HepG2 (cell line): ENCODE data around the gene RARRES1. TPM values are rescaled to one million over a fixed set of nuclear protein-coding genes. Genes with fewer than 3 reads are reported as not detected.

Experiments used
- ATAC-seq: fragments of 200-7000 bp; cut with Tn5 transposase; 3 replicates; pipeline ENCODE4 v1.9.1; 2020; ENCODE audit warnings: mild to moderate bottlenecking, moderate library complexity
- BruUV-seq: library from RNA; stranded (reverse); fragments of 400-500 nt; replicated peaks from 2 replicates; lab custom pipeline; 2021; lab: Mats Ljungman, UMichigan
- CTCF ChIA-PET: fragments of 300-600 bp; formaldehyde crosslinking; extraction: SDS; loops from one replicate; lab custom pipeline; 2021; ENCODE audit warnings: low total read pairs, inconsistent platforms, low intra/inter-chr PET ratio; lab: Yijun Ruan, JAX
- POLR2A ChIA-PET: fragments of 350-600 bp; sonication (Branson Sonifier 250); formaldehyde crosslinking; loops from one replicate; lab custom pipeline; 2020; ENCODE audit warnings: antibody characterized with exemption, inconsistent platforms; lab: Yijun Ruan, JAX
- DNase-seq: peaks from one replicate; pipeline ENCODE4 v3.0.0-alpha.2; 2015; ENCODE audit warnings: low spot score
- FAIRE-seq: peaks from 3 replicates; lab custom pipeline; 2011; peaks lifted over from hg19 to GRCh38; lab: Jason Lieb, UNC
- H2AFZ ChIP-seq: one replicate; pipeline ENCODE4 v1.6.1; 2011; ENCODE audit warnings: low read length, inconsistent platforms
- H3K27ac ChIP-seq: fragments of 300-600 bp; 3 replicates; pipeline ENCODE4 v1.8.0; 2011; ENCODE audit warnings: mixed run types, mild to moderate bottlenecking, mixed read lengths, low read length, inconsistent platforms; ENCODE audit not compliant: insufficient read depth; ENCODE audit errors: extremely low read length
- H3K27me3 ChIP-seq, 2 experiments: fragments of 200-600 bp in 1 of 2; 2 replicates in 1 of 2; 3 replicates in 1 of 2; pipeline versions ENCODE4 v1.6.0 to v1.8.0; 2011; ENCODE audit warnings: low read length in 2 of 2, mild to moderate bottlenecking in 2 of 2, moderate library complexity in 2 of 2, inconsistent platforms in 1 of 2; ENCODE audit not compliant: insufficient read depth in 2 of 2, control insufficient read depth in 1 of 2
- H3K36me3 ChIP-seq, 2 experiments: fragments of 200-600 bp in 1 of 2; replicated peaks in 1 of 2; 2 replicates in 1 of 2; 3 replicates in 1 of 2; pipeline versions ENCODE4 v1.5.1 to v1.8.0; 2011; ENCODE audit warnings: low read length in 2 of 2, inconsistent platforms in 1 of 2; ENCODE audit not compliant: insufficient read depth in 2 of 2, control insufficient read depth in 1 of 2
- H3K4me1 ChIP-seq: 2 replicates; pipeline ENCODE4 v1.5.1; 2012; ENCODE audit warnings: low read length, inconsistent platforms; ENCODE audit not compliant: insufficient read depth
- H3K4me2 ChIP-seq: 2 replicates; pipeline ENCODE4 v1.6.0; 2011; ENCODE audit warnings: low read depth, low read length, inconsistent platforms
- H3K4me3 ChIP-seq, 3 experiments: fragments of 200-600 bp in 1 of 3; sonication (generic), shearing (Covaris generic) in 1 of 3; replicated peaks in 1 of 3; 2 replicates each; pipeline ENCODE4 v1.5.1; 2011 to 2016; ENCODE audit warnings: low read length in 3 of 3, inconsistent platforms in 2 of 3, low read depth in 2 of 3, mild to moderate bottlenecking in 2 of 3, control low read depth in 1 of 3, mixed read lengths in 1 of 3; ENCODE audit not compliant: insufficient read depth in 1 of 3
- H3K79me2 ChIP-seq: one replicate; pipeline ENCODE4 v1.6.1; 2011; ENCODE audit warnings: low read length, inconsistent platforms; ENCODE audit not compliant: insufficient read depth
- H3K9ac ChIP-seq: 2 replicates; pipeline ENCODE4 v1.6.0; 2011; ENCODE audit warnings: mild to moderate bottlenecking, low read depth, low read length, inconsistent platforms; ENCODE audit not compliant: insufficient read depth
- H3K9me3 ChIP-seq: 2 replicates; pipeline ENCODE4 v1.5.1; 2012; ENCODE audit warnings: mild to moderate bottlenecking, low read length
- H4K20me1 ChIP-seq: 2 replicates; pipeline ENCODE4 v1.6.0; 2011; ENCODE audit warnings: inconsistent platforms, mild to moderate bottlenecking, low read length, moderate library complexity; ENCODE audit not compliant: insufficient read depth
- BRCA1 ChIP-seq: sonication (generic); formaldehyde crosslinking; IDR thresholded peaks from 2 replicates; pipeline ENCODE4 v1.4.0; 2020; ENCODE audit warnings: missing genetic modification reagents
- DDIT3 ChIP-seq: sonication (generic); formaldehyde crosslinking; IDR thresholded peaks from 2 replicates; pipeline ENCODE4 v1.4.0; 2020; ENCODE audit warnings: mild to moderate bottlenecking, missing genetic modification reagents
- HMGXB4 ChIP-seq, 2 experiments: sonication (generic) in 1 of 2; formaldehyde crosslinking in 1 of 2; IDR thresholded peaks; 2 replicates each; pipeline versions ENCODE4 v1.4.0 to v1.6.1; 2018 to 2020; ENCODE audit warnings: missing genetic modification reagents in 2 of 2, borderline replicate concordance in 1 of 2, low read depth in 1 of 2, mild to moderate bottlenecking in 1 of 2, missing biosample characterization in 1 of 2
- HNF4G ChIP-seq, 2 experiments: sonication (generic) in 1 of 2; formaldehyde crosslinking in 1 of 2; IDR thresholded peaks; 2 replicates each; pipeline versions ENCODE4 v1.4.0 to v1.6.1; 2011 to 2020; ENCODE audit warnings: borderline replicate concordance in 2 of 2, low read depth in 2 of 2, mild to moderate bottlenecking in 2 of 2, low read length in 1 of 2, missing genetic modification reagents in 1 of 2, moderate library complexity in 1 of 2
- RAD21 ChIP-seq: fragments of 450-650 bp; formaldehyde crosslinking; IDR thresholded peaks from 2 replicates; pipeline ENCODE4 v1.5.0; 2020; ENCODE audit warnings: mild to moderate bottlenecking
- RNF219 ChIP-seq: sonication (generic); formaldehyde crosslinking; IDR thresholded peaks from 2 replicates; pipeline ENCODE4 v1.5.0; 2020; ENCODE audit warnings: mild to moderate bottlenecking, missing genetic modification reagents
- WGBS: methylation state at CpG from one replicate; pipeline ENCODE4 v1.1.6; 2017; ENCODE audit warnings: low lambda C conversion rate; 5-methylcytosine and 5-hydroxymethylcytosine counted together
- in situ Hi-C: cut with HindIII; loops from 2 replicates; pipeline ENCODE4 v1.10.0; 2017; ENCODE audit warnings: low pct_unique_long_range_greater_than_20kb; ENCODE audit not compliant: extremely low pct_ligation_motif_present
- intact Hi-C: fragments of 100-400 bp; cut with micrococcal nuclease; formaldehyde crosslinking; loops from one replicate; pipeline ENCODE4 v1.10.0; 2022; ENCODE audit not compliant: unreplicated experiment
- polyA plus RNA-seq, 8 experiments: library from polyadenylated mRNA; depleted of rRNA in 3 of 8; stranded (reverse) in 7 of 8; unstranded in 1 of 8; fragments of >200 nt; fragmentation: Illumina TruSeq in 4 of 8; extraction: Trizol in 4 of 8; gene quantifications; 2 replicates each; pipeline versions ENCODE4 v1.2.1 to v1.2.3, GENCODE V29; 2011 to 2016; ENCODE audit warnings: low read depth in 4 of 8, missing spikeins in 1 of 8, mixed read lengths in 1 of 8; ENCODE audit not compliant: insufficient read depth in 1 of 8
- total RNA-seq, 5 experiments: library from RNA; depleted of rRNA; stranded (reverse); fragments of >200 nt; fragmentation: Illumina TruSeq; extraction: Trizol; gene quantifications; 2 replicates each; pipeline ENCODE4 v1.2.3, GENCODE V29; 2016; ENCODE audit warnings: low read depth in 1 of 5

Gene RARRES1
- total and polyA plus RNA-seq, 2 of the 13 experiments (the other 11 are each of a cell fraction or from before 2014, with no cell fraction given), result not detected

GRCh38 chr3:158660711-158661110 lies 71.5 kb downstream of the RARRES1 start:
- peaks cover 9 to 55% of the 10 kb centered on the region in 2 experiments; a peak in 4 of 5 replicates for H3K36me3 ChIP-seq
- H4K20me1 ChIP-seq, result no peaks in the 10 kb centered on the region
- no peak overlapping the region for H3K4me3 ChIP-seq
- H3K9ac ChIP-seq, result no peak overlapping the region
- DNase-seq, result no peak
- POLR2A ChIA-PET, result interaction anchor here (1.2 kb wide), 1 partner anchor 16 kb away, joined by 3 read pairs; the partner anchor contains the start of gene GFM1
- no peak for FAIRE-seq
- 96% methylated on average over 4 of the region's 4 CpGs for WGBS
- no peak overlapping the region for H3K4me2 ChIP-seq
- in situ Hi-C loops, result no loop called here
- no peak overlapping the region for H2AFZ ChIP-seq
- no peaks in the 10 kb centered on the region for H3K9me3 ChIP-seq
- TF ChIP-seq RAD21 (CRISPR knock-in tag), result no peak
- no peak for TF ChIP-seq HNF4G (IDR thresholded peaks at IDR 0.05; ENCODE audit: borderline replicate concordance, low read depth, low read length)
- TF ChIP-seq HNF4G (CRISPR knock-in tag; IDR thresholded peaks at IDR 0.05; ENCODE audit: borderline replicate concordance, low read depth), result no peak
- no peak for TF ChIP-seq RNF219 (CRISPR knock-in tag)
- no peak for TF ChIP-seq DDIT3 (CRISPR knock-in tag)
- TF ChIP-seq HMGXB4 (CRISPR knock-in tag; IDR thresholded peaks at IDR 0.05; ENCODE audit: borderline replicate concordance in 1 of 2, low read depth in 1 of 2), result no peak
- no peak for TF ChIP-seq BRCA1 (CRISPR knock-in tag)
- H3K27me3 ChIP-seq, result no peaks in the 10 kb centered on the region
- no peaks in the 10 kb centered on the region for H3K79me2 ChIP-seq
- intact Hi-C loops, result no loop called here
- no peak overlapping the region for H3K27ac ChIP-seq
- H3K4me1 ChIP-seq, result no peaks in the 10 kb centered on the region
- CTCF ChIA-PET, result interaction anchor here (3.6 kb wide), 1 partner anchor 130 kb away, joined by 28 read pairs; no protein-coding TSS in a partner anchor
- BruUV-seq, result no TSS peak
- ATAC-seq, result no peak
